Stimulated activated CD8-positive, alpha-beta memory T cell treated with anti-CD3 and anti-CD28 coated beads, Interleukin-4, amount 100 ng/mL, for 4 hours (primary cell): ENCODE data around the gene OPTC.
"Not testable (repeated sequence)": the region's sequence is repeated elsewhere in the genome, so short reads cannot be mapped to it uniquely, and the experiment has no call there.

ENCODE experiments used
- DNase-seq, 2 donors: peaks; one replicate each; pipeline ENCODE4 v3.0.0-alpha.2; 2020; ENCODE audit warnings: low read depth in 2 of 2, low spot score in 1 of 2

Gene OPTC

DNA sequence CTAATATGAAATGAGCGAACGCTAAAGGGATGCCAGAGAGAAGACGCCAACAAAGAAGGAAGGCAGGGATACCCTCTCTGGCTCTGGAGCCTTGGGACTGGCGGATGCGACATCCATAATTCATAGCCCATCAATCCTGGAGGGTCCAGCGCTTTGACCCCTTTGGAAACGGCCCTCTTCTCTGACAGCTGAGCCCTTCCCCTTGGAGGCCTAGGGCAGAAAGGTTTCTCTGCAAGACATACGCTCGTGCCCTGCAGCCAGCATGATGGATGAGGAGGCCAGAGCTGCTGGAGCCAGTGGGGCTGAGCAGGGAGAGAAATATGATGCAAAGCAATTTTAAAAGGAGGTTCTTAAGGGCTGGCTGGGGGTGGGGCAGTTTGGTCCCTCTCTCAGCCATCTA is 22.2 kb downstream of the OPTC start:
- DNase-seq: no peak

DNA sequence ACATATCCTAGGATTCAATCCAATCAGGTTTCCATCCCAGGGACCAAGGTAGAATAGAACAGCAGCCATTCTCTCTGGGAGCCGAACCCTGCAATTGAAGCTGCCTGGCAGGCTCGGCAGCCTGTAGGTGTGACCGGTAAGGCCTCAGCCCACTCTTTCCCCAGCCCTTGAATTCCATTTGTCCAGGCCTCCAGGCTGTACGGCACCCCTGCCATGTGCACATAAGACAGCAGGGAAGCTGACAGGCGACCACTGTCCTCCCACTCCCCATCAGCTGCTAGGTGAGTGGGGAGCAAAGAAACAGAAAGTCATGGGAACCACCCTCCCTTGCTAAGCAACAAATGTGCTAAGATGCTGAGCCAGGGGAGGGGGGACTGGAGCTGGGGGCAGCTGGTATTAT is 23.0 kb downstream of the OPTC start:
- DNase-seq: no peak

DNA sequence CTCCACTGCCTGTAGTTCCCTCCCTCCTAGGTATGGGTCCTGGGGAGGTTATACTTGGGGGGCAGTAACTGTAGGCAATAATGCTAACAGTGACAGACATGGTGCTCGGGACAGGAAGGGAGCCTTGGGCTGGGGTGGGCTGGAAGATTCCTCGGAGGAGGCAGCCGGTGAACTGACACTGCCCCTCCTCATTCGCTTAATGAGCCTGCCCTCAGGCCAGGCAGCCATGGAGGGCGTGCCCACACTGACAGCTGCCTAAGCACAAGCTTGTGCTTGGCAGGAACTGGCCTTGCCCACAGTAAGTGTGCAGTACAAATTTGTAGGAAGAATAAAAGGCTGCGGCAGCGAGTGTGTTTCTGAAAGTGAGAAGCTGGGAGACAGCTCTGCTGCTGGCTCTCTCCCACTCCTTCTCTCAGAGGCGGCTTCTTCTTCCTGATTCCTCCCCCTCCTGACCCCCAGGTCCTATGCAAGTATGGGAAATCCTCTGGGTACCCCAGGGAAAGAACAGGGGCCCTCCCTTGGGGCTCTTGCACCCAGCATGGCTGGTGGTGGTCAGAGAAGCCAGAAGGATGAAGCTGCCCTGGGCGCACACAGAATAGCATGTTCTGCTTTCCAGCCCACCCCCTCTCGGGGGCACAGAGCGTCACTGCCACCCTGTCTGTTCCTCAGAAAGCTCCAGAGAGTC is 23.6 kb downstream of the OPTC start:
- DNase-seq: no peak

DNA sequence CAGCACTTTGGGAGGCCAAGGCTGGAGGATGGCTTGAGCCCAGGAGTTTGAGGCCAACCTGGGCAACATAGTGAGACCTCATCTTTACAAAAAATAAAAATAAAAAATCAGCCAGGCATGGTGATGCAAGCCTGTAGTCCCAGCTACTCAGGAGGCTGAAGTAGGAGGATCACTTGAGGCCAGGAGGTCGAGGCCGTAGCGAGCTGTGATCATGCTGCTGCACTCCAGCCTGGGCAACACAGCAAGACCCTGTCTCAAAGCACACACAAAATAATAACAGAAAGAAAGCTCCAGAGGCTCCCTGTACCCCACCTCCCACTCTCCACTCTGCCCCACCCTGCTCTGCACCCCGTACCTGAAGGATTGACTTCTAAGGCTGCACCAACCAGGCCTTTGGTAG is 24.2 kb downstream of the OPTC start:
- DNase-seq: not testable (repeated sequence)

DNA sequence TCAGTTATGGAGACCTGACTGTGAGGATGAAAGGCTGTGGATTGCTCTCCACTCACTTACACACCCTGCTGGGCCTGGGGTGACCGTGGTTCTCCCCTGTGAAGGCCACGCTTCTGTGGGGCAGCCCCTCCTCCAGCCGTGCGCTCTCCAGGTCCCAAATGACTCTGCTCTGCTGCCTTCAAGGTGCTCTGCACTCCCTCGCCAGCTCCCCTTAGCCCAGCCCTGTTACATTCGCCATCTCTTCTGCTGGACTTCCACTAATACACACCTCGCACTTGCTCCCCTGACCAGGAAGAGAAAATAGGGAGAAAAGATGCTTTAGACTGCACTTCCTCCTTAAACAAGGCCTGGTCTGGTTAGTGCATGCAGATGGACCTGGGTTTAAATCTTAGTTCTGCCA is 24.6 kb downstream of the OPTC start:
- no peak for DNase-seq

DNA sequence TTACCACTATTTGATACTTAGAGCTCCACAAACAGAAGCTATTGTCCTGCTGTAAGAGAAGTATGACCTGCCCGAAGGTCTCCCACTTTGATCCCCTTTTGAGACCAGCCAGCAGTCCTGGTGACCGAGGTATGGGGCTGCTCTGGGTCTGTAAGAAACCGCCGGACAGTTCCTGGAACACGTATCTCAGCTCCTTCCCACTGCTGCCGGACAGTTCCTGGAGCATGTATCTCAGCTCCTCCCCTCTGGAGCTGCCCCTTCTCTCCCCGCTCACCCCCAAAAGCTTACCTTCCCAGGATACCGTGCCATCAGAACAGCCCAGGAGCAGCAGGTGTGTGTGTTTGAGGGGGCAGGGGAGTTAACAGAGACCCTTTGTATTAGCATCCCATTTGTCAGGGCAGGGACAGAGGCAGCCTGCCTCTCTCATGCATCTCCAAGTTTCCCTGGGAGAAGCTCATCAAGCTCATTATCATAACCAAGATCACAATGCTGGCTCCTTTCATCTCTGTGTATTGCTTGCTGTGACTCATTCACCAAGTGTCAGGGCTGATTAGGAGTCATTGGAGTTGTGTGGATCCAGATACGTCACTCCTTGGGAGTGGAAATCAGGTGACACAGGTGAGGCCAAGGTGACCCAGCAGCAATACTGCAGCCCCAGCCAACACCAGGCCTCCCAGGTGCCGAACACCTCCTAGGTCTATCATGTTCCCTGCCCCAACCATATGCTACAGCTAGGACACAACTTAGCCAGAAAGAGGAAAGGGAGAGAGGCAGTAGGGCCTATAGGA is 25.3 kb downstream of the OPTC start:
- no peak for DNase-seq

DNA sequence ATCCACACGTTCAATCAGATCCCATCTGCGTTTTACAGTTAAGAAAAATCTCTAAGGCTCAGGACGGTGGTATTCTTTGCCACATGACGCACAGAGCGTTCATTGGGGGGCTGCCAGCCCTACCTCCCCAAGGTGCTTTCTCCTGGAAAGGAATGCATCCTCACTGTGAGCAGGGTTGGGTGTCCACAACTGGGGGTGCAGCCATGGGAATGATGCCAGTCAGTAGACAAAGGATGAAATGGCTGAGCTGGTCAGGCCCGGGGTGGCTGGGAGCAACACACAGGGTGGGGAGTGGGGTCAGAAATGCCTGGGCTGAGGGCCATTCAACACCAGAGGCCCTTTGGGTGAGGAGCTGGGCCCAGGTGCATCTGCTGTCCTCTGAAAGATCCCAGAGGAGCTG is 25.9 kb downstream of the OPTC start:
- no peak for DNase-seq

DNA sequence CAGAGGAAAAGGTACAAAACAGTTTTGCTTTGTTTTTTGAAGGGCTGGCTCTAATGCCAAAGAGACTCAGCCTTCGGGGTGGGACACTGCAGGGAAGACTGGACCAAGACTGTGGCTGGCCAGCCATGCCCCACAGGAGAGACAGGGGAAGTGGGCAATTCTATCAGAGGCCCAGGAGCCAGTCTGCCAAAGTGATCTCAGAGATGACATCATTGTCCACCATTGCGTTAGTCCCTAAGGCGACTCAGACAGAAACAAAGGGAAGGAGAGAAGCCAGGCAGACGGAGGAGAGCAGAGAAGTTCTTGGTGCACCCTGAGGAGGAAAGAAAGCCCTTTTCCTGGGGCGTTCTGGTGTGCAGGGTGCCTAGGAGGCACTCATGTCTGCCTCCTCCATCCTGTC is 26.4 kb downstream of the OPTC start:
- DNase-seq: no peak

DNA sequence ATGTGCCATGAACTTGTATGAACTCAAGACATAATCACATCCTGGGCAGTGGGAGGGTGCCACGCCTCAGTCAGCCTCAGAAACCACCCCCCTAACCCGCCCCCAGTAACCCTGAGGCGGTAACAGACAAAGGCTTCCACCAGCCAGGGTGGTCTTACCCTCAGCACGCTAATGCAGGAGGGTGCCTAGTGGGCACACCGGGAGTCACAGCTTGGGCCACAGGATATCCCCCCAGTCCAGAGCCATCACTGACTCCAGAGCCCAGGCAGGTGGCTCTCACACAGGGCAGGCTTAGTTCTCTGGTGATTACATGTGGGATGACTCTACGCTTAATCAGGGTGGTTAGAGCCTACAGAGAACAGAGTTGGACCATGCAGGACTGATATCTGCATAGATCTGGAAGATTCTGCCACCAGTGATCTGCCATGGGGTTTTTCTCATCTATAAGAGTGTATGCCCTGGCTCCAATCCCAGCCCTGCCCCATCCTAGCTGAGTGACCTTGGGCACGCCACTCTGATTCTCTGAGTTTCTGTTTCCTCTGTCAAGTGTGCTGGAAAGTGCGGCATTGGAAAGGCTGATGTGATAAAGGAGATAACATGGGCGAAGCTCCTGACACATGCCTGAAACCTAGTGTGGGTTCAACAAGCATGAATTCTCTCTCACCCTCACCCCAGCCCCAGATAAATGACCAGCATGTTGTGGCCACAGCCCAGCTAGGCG is 27.3 kb downstream of the OPTC start:
- DNase-seq: no peak

DNA sequence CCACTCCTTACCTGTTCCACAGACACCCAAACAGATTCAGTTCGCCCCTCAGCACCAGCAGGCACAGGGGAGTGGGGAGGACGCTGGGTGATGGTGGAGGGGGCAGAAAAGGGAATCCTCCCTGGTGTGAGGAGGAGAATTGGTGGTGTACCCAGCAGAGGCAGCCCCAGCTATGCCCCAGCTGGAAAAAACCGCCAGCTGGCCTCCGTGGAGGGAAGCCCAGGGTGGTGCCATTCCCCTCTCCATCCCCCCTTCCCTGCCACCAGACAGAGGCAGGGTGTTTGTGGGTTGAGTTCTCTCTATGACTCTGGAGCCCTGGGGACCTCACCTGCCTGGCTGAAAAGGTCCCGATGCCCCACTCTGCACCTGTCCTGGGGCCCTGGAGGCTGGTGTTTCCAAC is 27.9 kb downstream of the OPTC start:
- DNase-seq: no peak

DNA sequence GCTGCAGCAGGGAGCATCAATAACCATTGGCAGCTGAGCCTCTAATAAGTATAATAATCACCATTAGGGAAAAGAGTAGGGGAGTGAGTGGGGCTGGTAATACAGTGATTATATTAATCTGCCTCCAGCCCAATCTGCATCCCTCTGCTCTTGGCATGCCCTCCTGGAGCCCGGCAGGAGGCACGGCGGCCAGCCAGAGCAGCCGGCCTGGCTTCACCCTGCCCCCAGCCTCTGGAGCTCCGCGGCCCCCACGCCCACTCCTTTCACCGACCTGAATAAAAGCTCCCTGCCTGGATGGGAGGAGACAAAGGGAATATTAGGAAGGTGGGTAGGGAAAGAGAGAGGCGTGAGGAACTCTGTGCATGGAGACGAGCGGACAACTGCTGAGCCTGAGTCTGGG is 28.3 kb downstream of the OPTC start:
- DNase-seq: no peak

DNA sequence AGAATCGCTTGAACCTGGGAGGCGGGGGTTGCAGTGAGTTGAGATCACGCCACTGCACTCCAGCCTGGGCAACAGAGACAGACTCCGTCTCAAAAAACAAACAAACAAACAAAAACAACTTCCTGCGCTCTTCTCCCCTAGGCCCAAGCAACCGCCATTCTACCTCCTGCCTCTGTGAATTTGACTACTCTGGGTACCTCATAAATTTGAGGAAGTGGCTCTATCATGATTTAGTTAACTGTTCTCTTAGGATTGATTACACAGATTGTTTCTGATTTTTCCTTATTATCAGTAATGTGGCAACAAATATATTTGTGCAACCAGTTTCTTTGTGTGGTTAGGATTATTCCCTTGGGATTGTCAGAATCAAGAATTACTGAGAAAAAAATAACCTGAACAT is 29.7 kb downstream of the OPTC start:
- DNase-seq: no peak

DNA sequence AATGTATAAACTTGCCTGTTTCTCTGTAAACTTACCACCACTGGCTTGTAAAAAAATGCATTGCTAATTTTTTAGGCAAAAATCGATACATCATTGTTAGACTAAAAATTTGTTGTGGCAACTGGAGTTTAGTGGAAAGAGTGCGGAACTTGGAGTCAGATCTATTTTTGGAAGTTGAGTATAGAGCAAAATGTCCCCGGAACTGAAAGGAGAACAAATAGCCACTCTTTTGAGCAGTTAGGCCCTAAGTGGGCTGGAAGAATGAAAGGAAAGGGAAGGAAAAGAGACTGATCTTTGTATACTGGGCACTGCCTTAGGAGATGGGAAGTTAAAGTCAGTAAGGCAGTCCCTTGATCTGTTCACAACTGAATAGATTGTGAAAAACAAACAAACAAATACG is 30.2 kb downstream of the OPTC start:
- DNase-seq: no peak

DNA sequence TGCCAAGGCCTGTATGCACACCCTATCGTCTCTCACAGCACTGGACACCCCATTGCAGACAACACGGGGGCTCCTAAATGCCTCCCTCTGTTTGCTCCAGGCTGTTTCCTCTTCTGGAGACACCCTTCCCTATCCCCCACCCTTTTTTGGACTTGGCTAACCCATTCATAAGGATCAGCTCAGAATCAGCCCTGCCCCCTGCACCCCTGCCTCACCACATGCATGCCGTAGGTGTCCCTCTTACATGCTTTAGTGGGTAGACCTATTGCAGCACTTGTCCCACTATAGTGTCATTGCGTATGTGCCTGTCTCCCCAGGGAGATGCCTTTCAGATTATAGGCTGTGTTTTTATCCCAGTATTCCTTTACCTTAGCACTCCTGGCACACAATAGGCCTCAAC is 30.9 kb downstream of the OPTC start:
- no peak for DNase-seq

DNA sequence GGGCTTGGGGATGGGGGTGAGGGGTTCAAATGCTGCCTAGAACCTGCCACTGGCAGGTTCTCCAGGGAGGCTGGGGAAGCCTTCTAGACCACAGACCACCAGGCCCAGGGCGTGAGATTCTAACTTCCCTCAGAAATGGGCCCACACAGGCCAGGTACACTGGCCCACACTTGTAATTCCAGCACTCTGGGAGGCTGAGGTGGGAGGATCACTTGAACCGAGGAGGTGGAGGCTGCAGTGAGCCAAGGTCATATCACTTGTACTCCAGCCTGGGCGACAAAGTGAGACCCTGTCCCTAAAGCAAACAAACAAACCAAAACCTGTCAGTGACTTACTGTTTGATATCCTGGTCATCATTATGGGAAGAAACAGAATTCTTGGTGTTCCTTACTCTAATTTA is 31.7 kb downstream of the OPTC start:
- no peak for DNase-seq

DNA sequence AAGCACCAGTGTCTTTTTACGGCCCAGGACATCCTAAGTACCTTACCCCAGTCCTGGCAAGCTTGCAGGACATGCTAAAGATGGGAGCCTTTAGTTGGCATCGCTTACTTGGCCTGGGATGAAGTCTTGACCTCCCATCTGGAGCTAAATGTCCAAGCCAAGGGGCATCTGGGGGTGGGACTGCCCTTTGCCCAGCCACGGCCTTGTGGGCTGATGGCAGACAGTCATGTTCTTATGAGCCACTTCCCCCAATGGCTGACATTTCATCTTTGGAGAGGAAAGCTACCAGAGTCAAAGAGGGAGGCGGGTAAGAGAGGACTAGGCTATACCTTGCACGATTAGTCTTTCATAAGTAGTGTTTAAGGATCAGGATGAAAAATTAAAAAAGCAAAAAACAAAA is 32.2 kb downstream of the OPTC start:
- no peak for DNase-seq

DNA sequence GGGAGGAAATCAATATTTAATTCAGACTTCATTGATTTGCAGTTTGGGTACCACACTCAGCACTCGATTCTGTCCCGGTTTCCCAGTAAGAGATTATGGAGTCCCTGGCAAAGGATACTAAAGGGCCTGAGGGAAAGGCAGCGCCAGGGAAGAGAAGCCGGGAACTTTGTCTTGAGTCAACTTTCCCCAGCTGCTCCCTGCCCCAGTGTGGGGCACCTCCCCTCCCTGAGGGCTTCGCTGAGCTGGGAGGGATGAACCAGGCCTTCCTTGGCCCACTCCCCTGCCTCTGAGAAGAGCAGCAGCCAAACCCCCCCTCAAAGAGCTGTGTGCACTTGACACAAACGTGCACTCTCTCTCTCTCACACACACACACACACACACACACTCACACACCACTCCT is 32.6 kb downstream of the OPTC start:
- no peak for DNase-seq

DNA sequence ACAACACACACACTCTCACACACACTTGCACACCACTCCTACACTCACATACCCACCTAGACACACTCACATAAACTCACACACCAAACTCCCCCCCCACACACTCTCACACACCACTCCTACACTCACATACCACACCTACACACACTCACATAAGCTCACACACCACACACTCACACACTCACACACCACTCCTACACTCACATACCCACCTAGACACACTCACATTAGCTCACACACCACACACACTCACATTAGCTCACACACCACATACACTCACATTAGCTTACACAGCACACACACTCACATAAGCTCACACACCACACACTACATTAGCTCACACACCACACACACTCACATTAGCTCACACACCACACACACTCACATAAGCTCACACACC is 33.1 kb downstream of the OPTC start:
- DNase-seq: no peak

DNA sequence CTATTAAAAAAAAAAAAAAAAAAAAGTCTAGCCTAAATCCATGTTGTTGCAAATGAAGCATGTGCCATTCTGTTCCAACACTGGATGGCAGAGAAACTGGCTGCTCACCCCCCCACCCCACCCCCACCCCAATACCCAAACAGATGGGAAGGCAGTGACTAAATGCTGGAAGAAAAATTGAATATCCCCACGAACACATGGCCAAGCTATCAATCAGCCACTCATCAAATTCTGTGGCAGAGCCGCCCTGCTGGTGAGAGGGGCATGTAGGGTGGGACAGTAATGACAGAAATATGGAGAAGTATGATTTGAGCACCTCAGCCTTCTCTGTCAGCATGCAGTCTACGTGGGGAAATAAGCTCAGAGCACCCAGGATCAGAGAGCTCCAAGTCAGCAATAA is 34.1 kb downstream of the OPTC start:
- no peak for DNase-seq

DNA sequence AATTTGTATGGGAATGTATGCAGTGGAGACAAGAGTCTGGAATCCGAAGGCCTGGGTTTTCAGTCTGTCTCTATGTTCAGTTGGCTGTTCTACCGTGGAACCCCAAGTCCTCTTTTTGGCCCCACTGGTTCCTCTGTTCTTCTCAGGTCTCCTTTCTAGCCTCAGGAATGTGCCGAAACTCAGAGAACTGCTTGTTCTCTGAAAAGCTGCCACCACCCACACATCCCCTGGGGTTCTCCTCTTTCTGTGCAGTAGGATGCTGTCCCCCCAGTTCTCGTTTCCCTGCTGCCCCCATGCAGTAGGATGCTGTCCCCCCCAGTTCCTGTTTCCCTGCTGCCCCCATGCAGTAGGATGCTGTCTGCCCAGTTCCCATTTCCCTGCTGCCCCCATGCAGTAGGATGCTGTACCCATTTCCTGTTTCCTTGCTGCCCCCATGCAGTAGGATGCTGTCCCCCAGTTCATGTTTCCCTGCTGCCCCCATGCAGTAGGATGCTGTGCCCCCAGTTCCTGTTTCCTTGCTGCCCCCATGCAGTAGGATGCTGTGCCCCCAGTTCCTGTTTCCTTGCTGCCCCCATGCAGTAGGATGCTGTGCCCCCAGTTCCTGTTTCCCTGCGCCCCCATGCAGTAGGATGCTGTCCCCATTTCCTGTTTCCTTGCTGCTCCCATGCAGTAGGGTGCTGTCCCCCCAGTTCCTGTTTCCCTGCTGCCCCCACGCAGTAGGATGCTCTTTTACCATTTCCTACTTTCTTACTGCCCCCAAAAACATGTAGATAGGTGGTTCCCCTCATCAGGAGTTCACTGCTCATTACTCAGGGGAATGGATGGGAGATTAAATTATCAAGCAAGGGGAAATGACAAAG is 35.3 kb downstream of the OPTC start:
- DNase-seq: no peak

DNA sequence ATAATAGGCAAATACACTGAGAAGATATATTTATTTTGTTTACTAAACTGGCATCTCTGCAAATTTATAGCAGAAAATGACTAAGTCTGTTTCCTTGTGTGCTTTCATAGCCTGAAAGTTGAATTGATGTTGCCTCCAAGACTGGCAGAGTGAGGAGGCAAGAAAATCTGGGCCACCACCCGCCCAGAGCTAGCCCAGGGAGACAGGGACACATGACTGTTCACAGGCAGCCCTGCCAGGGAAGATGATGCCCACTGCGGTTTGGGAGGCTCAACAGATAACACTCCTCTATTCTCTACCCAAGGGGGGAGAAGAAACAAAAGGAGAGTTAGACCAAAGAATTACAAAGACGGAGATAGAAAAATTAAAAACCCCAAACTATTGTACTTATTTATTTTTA is 37.1 kb downstream of the OPTC start:
- no peak for DNase-seq
